ENCODE measurements around the gene IKZF1.
A peak's percentile ranks its signal among the peaks of the same experiment; 100 is the strongest.

The IKZF1 gene

GRCh38 chr7:50283731-50284130, 20.8 kb upstream of the IKZF1 start:
- no peak for DNase-seq (ENCODE audit: low read depth)

GRCh38 chr7:50284296-50284695, 20.2 kb upstream of the IKZF1 start:
- DNase-seq (ENCODE audit: low read depth) = no peak

- no peak for DNase-seq (ENCODE audit: low read depth)
Observed at GRCh38 chr7:50285269-50285668, 19.2 kb upstream of the IKZF1 start.

GRCh38 chr7:50287129-50287528, 17.4 kb upstream of the IKZF1 start:
- no peak for DNase-seq (ENCODE audit: low read depth)

- no peak for DNase-seq (ENCODE audit: low read depth)
Observed at GRCh38 chr7:50292165-50292757, 12.3 kb upstream of the IKZF1 start.

GRCh38 chr7:50292763-50293162, 11.8 kb upstream of the IKZF1 start:
- no peak for DNase-seq (ENCODE audit: low read depth)

GRCh38 chr7:50293509-50294179, 10.9 kb upstream of the IKZF1 start:
- no peak for DNase-seq (ENCODE audit: low read depth)

- no peak for DNase-seq (ENCODE audit: low read depth)
Observed at GRCh38 chr7:50295133-50295532, 9.4 kb upstream of the IKZF1 start.

- DNase-seq (ENCODE audit: low read depth) = no peak
Observed at GRCh38 chr7:50296799-50297198, 7.7 kb upstream of the IKZF1 start.

GRCh38 chr7:50298811-50299562, 5.5 kb upstream of the IKZF1 start:
- DNase-seq (ENCODE audit: low read depth) = no peak

GRCh38 chr7:50300336-50300735, 4.2 kb upstream of the IKZF1 start:
- DNase-seq (ENCODE audit: low read depth) = no peak

- DNase-seq (ENCODE audit: low read depth) = no peak
Observed at GRCh38 chr7:50302486-50303334, 1.8 kb upstream of the IKZF1 start.

- DNase-seq (ENCODE audit: low read depth) = no peak
Observed at GRCh38 chr7:50303335-50304128, 984 bp upstream of the IKZF1 start.

GRCh38 chr7:50304911-50305582, 531 bp downstream of the IKZF1 start:
- DNase-seq (ENCODE audit: low read depth) = peak; percentile 49

- DNase-seq (ENCODE audit: low read depth) = no peak
Observed at GRCh38 chr7:50305583-50306493, 1.3 kb downstream of the IKZF1 start.

- no peak for DNase-seq (ENCODE audit: low read depth)
Observed at GRCh38 chr7:50306494-50307367, 2.2 kb downstream of the IKZF1 start.

- peak; percentile 58 for DNase-seq (ENCODE audit: low read depth)
Observed at GRCh38 chr7:50307368-50308032, 3.0 kb downstream of the IKZF1 start.

GRCh38 chr7:50308203-50308531, 3.7 kb downstream of the IKZF1 start:
- DNase-seq (ENCODE audit: low read depth) = no peak

All from activated gamma-delta T cell treated with anti-CD3 and anti-CD28 coated beads, Interleukin-2, amount 50 U/mL, for 16 hours (primary cell).